Hypothalamus (tissue), 51 donors: ENCODE data around the gene MYL5.
"Not testable (repeated sequence)": the region's sequence is repeated elsewhere in the genome, so short reads cannot be mapped to it uniquely, and the experiment has no call there.

Experiments
- DNase-seq, 51 donors: peaks; one replicate each; lab custom pipeline; 2025; lab: John Stamatoyannopoulos, UW

MYL5 gene

GRCh38 chr4:674172-675035, at the start of gene MYL5, which contains the start of gene ATP5ME:
Gene MYL5, plus strand, starts transcription at chr4:674542. Its CDS starts 3,485 bp downstream, at chr4:678027.
Gene ATP5ME, minus strand, starts transcription at chr4:674276. Its CDS starts 29 bp downstream, at chr4:674247.
- DNase-seq: peak; percentile 59 to 97 (median 92)

- DNase-seq: no peak
Measured at GRCh38 chr4:624705-625590, 49.4 kb upstream of the MYL5 start, which contains the start of gene PDE6B. Gene PDE6B, plus strand, starts transcription at chr4:625573. Its CDS starts 54 bp downstream, at chr4:625627.

- no peak for DNase-seq
Measured at GRCh38 chr4:625631-626161, 48.6 kb upstream of the MYL5 start.

- no peak for DNase-seq
Measured at GRCh38 chr4:626201-627091, 47.9 kb upstream of the MYL5 start.

- DNase-seq: no peak
Measured at GRCh38 chr4:627347-628125, 46.8 kb upstream of the MYL5 start.

GRCh38 chr4:628311-628741, 46.0 kb upstream of the MYL5 start:
- DNase-seq: no peak

GRCh38 chr4:628821-629635, 45.3 kb upstream of the MYL5 start:
- DNase-seq: no peak

- DNase-seq: no peak
Measured at GRCh38 chr4:629636-629914, 44.8 kb upstream of the MYL5 start.

- no peak for DNase-seq
Measured at GRCh38 chr4:629915-630641, 44.3 kb upstream of the MYL5 start.

GRCh38 chr4:630656-631055, 43.7 kb upstream of the MYL5 start:
- DNase-seq: no peak

- DNase-seq: no peak
Measured at GRCh38 chr4:632196-632790, 42.0 kb upstream of the MYL5 start.

- no peak for DNase-seq
Measured at GRCh38 chr4:632926-633325, 41.4 kb upstream of the MYL5 start.

- no peak for DNase-seq
Measured at GRCh38 chr4:633406-633805, 40.9 kb upstream of the MYL5 start.

GRCh38 chr4:633976-634598, 40.3 kb upstream of the MYL5 start:
- DNase-seq: no peak

- no peak for DNase-seq
Measured at GRCh38 chr4:634599-634985, 39.8 kb upstream of the MYL5 start.

GRCh38 chr4:635066-635835, 39.1 kb upstream of the MYL5 start:
- DNase-seq: not testable (repeated sequence)
